Karpas-422 (cell line): ENCODE data around the gene IQCH. TPM values are rescaled to one million over a fixed set of nuclear protein-coding genes. Genes with fewer than 3 reads are reported as not detected.

Experiments used
- DNase-seq: peaks from one replicate; pipeline ENCODE4 v3.0.0-alpha.2; 2015
- H2AFZ ChIP-seq: fragments of 200-600 bp; sonication (generic); 2 replicates; pipeline ENCODE4 v1.6.1; 2014; ENCODE audit warnings: antibody characterized with exemption, low read length, mixed read lengths
- H3K27ac ChIP-seq: fragments of 200-600 bp; sonication (generic); 2 replicates; pipeline ENCODE4 v1.5.1; 2014; ENCODE audit warnings: mild to moderate bottlenecking, low read length, moderate library complexity
- H3K27me3 ChIP-seq: fragments of 200-600 bp; sonication (generic); 2 replicates; pipeline ENCODE4 v1.6.1; 2014; ENCODE audit warnings: low read length, mixed read lengths
- H3K36me3 ChIP-seq: fragments of 200-600 bp; sonication (generic); 2 replicates; pipeline ENCODE4 v1.6.1; 2014; ENCODE audit warnings: low read length, mixed read lengths; ENCODE audit not compliant: insufficient read depth
- H3K4me1 ChIP-seq: fragments of 200-600 bp; sonication (generic); 2 replicates; pipeline ENCODE4 v1.6.1; 2014; ENCODE audit warnings: mild to moderate bottlenecking, low read length, mixed read lengths
- H3K4me2 ChIP-seq: fragments of 200-600 bp; sonication (generic); 2 replicates; pipeline ENCODE4 v1.6.1; 2014; ENCODE audit warnings: low read length, low read depth, mild to moderate bottlenecking; ENCODE audit not compliant: poor library complexity, severe bottlenecking
- H3K4me3 ChIP-seq: fragments of 200-600 bp; sonication (generic); 2 replicates; pipeline ENCODE4 v1.5.1; 2014; ENCODE audit warnings: mild to moderate bottlenecking, antibody characterized with exemption, low read length, mixed read lengths
- H3K79me2 ChIP-seq: fragments of 200-600 bp; sonication (generic); 2 replicates; pipeline ENCODE4 v1.6.1; 2014; ENCODE audit warnings: mild to moderate bottlenecking, low read length, mixed read lengths
- H3K9ac ChIP-seq: fragments of 200-600 bp; sonication (generic); 2 replicates; pipeline ENCODE4 v1.6.0; 2014; ENCODE audit warnings: low read length
- H3K9me2 ChIP-seq: fragments of 200-600 bp; sonication (generic), shearing (Covaris generic); replicated peaks from 2 replicates; pipeline ENCODE4 v1.6.0; 2014; ENCODE audit warnings: mild to moderate bottlenecking, low read length, moderate library complexity; ENCODE audit not compliant: insufficient read depth
- H3K9me3 ChIP-seq: fragments of 300-700, 200-600 bp; sonication (generic); 2 replicates; pipeline ENCODE4 v1.6.1; 2014; ENCODE audit warnings: low read length, mixed read lengths
- H4K20me1 ChIP-seq: fragments of 200-600 bp; sonication (generic); 2 replicates; pipeline ENCODE4 v1.6.1; 2014; ENCODE audit warnings: mild to moderate bottlenecking, antibody characterized with exemption, low read length, low read depth; ENCODE audit not compliant: insufficient read depth
- total RNA-seq: library from RNA; depleted of rRNA; stranded (reverse); fragments of >200 nt; shearing (Covaris generic); gene quantifications from 2 replicates; pipeline ENCODE4 v1.2.3, GENCODE V29; 2014; ENCODE audit warnings: low replicate concordance

Gene IQCH
- total RNA-seq, 1 experiment from 2014 or later, result 2.4 TPM

GRCh38 chr15:67504056-67504455, 249.5 kb downstream of the IQCH start:
- H3K27ac ChIP-seq, result no peak overlapping the region

DNA sequence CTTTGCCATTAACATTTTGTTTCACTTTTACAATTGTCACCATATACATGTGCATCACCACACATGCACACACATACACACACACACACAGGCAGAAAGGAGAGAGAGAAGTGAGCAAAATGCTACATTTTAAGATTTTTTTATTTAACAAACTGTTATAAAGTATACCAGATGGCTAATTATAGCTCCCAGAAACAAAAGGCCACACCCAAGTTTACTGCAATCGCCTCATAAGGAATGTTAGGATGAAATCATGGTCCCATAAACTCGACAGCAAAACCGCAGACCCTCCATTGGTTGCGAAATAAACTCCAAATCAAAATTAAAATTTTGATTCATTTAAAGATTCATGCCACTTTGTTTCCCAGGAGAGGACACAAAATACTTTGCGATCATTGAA, 250.2 kb downstream of the IQCH start:
- H3K36me3 ChIP-seq, result no peaks in the 10 kb centered on the region
- H3K9me3 ChIP-seq, result no peaks in the 10 kb centered on the region
- no peak overlapping the region for H3K27ac ChIP-seq
- no peak overlapping the region for H2AFZ ChIP-seq
- no peaks in the 10 kb centered on the region for H4K20me1 ChIP-seq
- H3K4me2 ChIP-seq, result no peak overlapping the region
- no peak overlapping the region for H3K4me3 ChIP-seq
- no peak overlapping the region for H3K9ac ChIP-seq
- H3K79me2 ChIP-seq, result no peaks in the 10 kb centered on the region
- H3K4me1 ChIP-seq, result peaks cover 42% of the 10 kb centered on the region
- H3K9me2 ChIP-seq, result no peaks in the 10 kb centered on the region
- DNase-seq, result no peak
- no peaks in the 10 kb centered on the region for H3K27me3 ChIP-seq

More at GRCh38 chr15:67504056-67504455, 249.5 kb downstream of the IQCH start:
- Histone ChIP-seq H3K4me1 (peaks cover 42% of the 10 kb centered on the region), H4K20me1 (no peaks in the 10 kb centered on the region), H3K9ac (no peak overlapping the region), H3K9me3 (no peaks in the 10 kb centered on the region), H3K36me3 (no peaks in the 10 kb centered on the region), H2AFZ (no peak overlapping the region), H3K27me3 (no peaks in the 10 kb centered on the region), H3K79me2 (no peaks in the 10 kb centered on the region), H3K4me2 (no peak overlapping the region), H3K4me3 (no peak overlapping the region), H3K9me2 (no peaks in the 10 kb centered on the region)
- DNase-seq, result no peak

DNA sequence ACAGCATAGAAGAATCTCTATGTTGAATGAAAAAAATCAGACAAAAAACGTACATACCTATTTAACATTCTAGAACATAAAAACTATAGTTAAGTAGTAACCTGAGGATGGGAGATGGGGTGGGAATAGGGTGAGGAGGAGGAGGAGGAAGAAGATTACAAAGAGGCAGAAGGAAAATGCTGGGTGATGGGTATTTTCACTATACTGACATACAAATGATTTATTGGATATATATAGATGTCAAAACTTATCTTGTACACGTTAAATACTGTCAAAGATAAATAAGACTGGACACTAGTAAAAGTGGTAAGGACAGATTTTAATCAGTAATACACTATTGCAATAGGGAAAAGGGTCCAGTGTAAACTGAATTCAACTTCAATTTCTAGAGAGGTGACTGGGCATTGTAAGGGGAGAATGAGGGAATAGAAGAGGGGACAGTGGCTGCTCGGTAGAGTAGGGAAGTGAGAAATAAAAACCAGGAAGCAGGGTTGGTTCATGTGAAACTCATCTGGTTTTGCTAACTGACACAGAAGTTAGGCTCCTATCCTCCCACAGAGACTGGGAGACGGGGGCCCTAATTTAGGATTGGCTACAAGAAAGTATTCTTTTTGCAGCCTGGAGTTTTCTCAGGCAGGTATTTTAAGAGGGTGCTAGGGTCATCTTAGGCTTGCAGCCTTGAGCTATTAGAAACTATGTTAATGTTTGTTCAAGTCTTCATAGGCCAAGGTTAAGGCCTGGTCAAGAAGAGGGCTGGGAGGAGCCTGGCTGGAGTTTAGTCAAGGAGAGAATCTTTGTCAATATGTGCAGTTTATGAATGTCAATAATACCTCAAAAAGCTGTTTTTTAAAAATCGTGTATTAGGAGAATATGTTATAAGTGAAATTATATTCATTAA, 251.3 kb downstream of the IQCH start:
- Histone ChIP-seq H2AFZ (peak overlapping the region; percentile 89), H3K27ac (peak overlapping the region; percentile 41; the same call in 1 of the 2 replicates), H3K9me2 (no peaks in the 10 kb centered on the region), H4K20me1 (no peaks in the 10 kb centered on the region), H3K27me3 (no peaks in the 10 kb centered on the region), H3K4me1 (peaks cover 36% of the 10 kb centered on the region), H3K9me3 (no peaks in the 10 kb centered on the region), H3K4me2 (peak overlapping the region; percentile 48), H3K36me3 (no peaks in the 10 kb centered on the region), H3K79me2 (no peaks in the 10 kb centered on the region), H3K4me3 (no peak overlapping the region), H3K9ac (no peak overlapping the region)
- DNase-seq, result no peak

GRCh38 chr15:67506775-67507747, 252.5 kb downstream of the IQCH start:
- no peaks in the 10 kb centered on the region for H3K9me2 ChIP-seq
- H3K4me3 ChIP-seq, result no peak overlapping the region
- no peak overlapping the region for H3K9ac ChIP-seq
- H3K4me1 ChIP-seq, result peaks cover 24% of the 10 kb centered on the region
- no peaks in the 10 kb centered on the region for H3K27me3 ChIP-seq
- no peaks in the 10 kb centered on the region for H3K79me2 ChIP-seq
- peak overlapping the region; percentile 48 for H3K4me2 ChIP-seq
- peak overlapping the region; percentile 41 for H3K27ac ChIP-seq
- H2AFZ ChIP-seq, result peak overlapping the region; percentile 37; the same call in 1 of the 2 replicates
- H3K9me3 ChIP-seq, result no peaks in the 10 kb centered on the region
- no peak for DNase-seq
- no peaks in the 10 kb centered on the region for H4K20me1 ChIP-seq
- no peaks in the 10 kb centered on the region for H3K36me3 ChIP-seq

- no peaks in the 10 kb centered on the region for H3K9me2 ChIP-seq
- H3K27me3 ChIP-seq, result no peaks in the 10 kb centered on the region
- H3K9me3 ChIP-seq, result no peaks in the 10 kb centered on the region
- DNase-seq, result no peak
- H3K9ac ChIP-seq, result no peak overlapping the region
- H3K27ac ChIP-seq, result no peak overlapping the region
- peaks cover 18% of the 10 kb centered on the region for H3K4me1 ChIP-seq
- H3K4me2 ChIP-seq, result no peak overlapping the region
- H3K79me2 ChIP-seq, result no peaks in the 10 kb centered on the region
- no peaks in the 10 kb centered on the region for H4K20me1 ChIP-seq
- H3K36me3 ChIP-seq, result no peaks in the 10 kb centered on the region
- no peak overlapping the region for H3K4me3 ChIP-seq
- no peak overlapping the region for H2AFZ ChIP-seq
Measured at GRCh38 chr15:67508407-67508806, 253.8 kb downstream of the IQCH start.

GRCh38 chr15:67509918-67510317, 255.3 kb downstream of the IQCH start:
- Histone ChIP-seq H2AFZ (no peak overlapping the region), H3K9me2 (no peaks in the 10 kb centered on the region), H3K9ac (no peak overlapping the region)

GRCh38 chr15:67510597-67511190, 256.1 kb downstream of the IQCH start:
- Histone ChIP-seq H4K20me1 (no peaks in the 10 kb centered on the region), H3K4me3 (no peak overlapping the region), H3K4me1 (peaks cover 17% of the 10 kb centered on the region), H3K27ac (no peak overlapping the region), H3K4me2 (no peak overlapping the region), H3K79me2 (no peaks in the 10 kb centered on the region), H3K9me3 (no peaks in the 10 kb centered on the region), H3K36me3 (no peaks in the 10 kb centered on the region; the same call in 1 of the 2 replicates), H3K9ac (no peak overlapping the region), H3K27me3 (no peaks in the 10 kb centered on the region), H2AFZ (no peak overlapping the region), H3K9me2 (no peaks in the 10 kb centered on the region)
- DNase-seq, result no peak

More at GRCh38 chr15:67509918-67510317, 255.3 kb downstream of the IQCH start:
- H3K79me2 ChIP-seq, result no peaks in the 10 kb centered on the region
- no peaks in the 10 kb centered on the region for H3K27me3 ChIP-seq
- H3K4me1 ChIP-seq, result peaks cover 18% of the 10 kb centered on the region
- no peaks in the 10 kb centered on the region for H3K9me3 ChIP-seq
- H4K20me1 ChIP-seq, result no peaks in the 10 kb centered on the region
- H3K4me2 ChIP-seq, result no peak overlapping the region
- DNase-seq, result no peak
- H3K4me3 ChIP-seq, result no peak overlapping the region
- no peak overlapping the region for H3K27ac ChIP-seq
- no peaks in the 10 kb centered on the region for H3K36me3 ChIP-seq
